HG03066 (cell line): ENCODE results near the gene CDC42EP4.

ENCODE experiments used
- ATAC-seq: cut with Tn5 transposase; IDR thresholded peaks from one replicate; pipeline ENCODE4 v1.9.1; 2021; ENCODE audit warnings: low read depth; ENCODE audit not compliant: unreplicated experiment

The CDC42EP4 gene

DNA sequence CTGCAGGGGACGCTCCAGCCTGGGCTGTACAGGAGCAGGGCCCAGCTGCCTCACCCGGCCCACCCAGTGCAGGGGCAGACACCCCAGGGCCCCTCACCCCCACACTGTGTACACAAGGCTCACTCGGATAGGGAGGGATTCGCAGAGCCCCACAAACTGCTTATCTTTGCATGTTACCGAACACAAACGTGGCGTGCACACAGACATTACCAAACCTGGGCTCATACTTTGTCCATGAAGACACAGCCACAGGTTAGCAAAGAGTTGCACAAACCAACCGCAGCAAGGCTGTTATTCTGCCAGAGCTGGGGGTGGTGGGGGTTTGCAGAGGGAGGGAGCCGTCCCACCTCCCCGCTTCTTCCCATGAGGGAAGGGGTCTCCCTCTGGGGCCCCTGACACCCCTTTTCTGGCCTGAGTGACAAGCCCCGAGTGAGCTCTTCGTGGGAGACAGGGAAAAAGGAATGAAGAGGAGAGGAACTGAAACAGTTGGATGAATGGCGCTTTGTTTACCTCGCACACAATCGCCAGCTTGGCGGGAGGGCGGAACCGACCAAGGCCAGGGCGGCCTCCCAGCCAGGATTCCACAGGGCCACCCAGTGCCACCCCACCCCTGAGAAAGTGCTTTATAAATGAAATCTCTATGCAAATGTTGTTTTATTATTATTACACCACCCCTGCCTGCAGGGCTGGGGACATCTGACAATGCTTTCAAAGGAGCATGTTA, 49.7 kb downstream of the CDC42EP4 start:
- no peak for ATAC-seq

DNA sequence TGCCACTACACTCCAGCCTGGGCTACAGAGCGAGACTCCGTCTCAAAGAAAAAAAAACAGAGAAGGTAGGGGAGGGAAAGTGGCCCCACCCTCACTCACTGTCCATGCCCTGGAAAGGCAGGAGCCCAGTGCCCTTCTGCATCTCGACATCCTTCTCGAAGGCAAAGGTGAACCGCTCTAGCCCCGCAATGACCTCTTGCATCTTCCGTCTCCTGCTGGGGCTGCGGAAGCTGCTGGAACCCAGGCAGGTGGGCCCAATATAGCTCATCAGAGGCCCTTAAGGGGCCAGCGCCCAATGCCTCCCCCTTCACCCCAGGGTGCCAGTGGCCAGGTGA, 50.2 kb downstream of the CDC42EP4 start, which contains the start of gene CPSF4L:
CPSF4L (minus strand) TSS at position 264 of the 335 bp plus-strand sequence; CDS start at position 202, 62 bp downstream.
- no peak for ATAC-seq

DNA sequence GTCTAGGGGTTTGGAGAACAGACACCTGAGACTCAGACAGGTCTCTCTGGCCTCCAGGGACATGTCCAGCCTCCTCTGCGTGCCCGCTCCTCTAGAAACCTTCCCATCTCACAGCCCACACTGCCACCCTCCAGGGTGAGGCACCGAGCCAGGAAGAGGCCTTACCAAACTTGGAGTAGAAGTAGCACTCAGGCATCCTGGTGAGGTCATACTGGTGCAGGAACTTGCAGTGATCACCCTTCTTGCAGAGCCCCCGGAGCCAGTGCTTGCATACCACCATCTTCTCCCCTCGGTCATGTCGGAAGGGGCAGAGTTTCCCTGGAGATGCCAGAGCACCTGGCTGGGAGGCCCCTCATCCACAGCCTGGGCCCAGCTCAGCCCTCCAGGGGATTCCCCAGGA, 54.3 kb downstream of the CDC42EP4 start:
- no peak for ATAC-seq

DNA sequence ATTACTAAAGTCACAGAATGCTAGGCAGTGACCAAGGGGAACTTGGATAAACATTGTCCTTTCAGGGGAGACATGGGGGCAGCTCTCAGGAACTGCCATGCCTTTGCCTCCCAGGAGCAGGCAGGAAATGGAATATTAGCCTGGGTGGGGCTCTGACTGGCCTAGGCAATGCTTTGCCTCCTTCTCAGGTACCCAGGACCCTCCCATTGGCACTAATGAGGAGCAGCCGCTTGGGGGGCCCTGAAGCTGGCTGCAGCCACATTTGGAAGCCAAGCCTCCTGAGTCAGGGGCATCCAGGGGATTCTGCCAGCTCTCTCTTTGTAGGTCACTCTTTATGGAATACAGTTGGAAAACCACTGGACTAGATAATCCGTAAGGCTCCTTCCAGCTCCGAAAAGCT, 55.6 kb downstream of the CDC42EP4 start:
- no peak for ATAC-seq

DNA sequence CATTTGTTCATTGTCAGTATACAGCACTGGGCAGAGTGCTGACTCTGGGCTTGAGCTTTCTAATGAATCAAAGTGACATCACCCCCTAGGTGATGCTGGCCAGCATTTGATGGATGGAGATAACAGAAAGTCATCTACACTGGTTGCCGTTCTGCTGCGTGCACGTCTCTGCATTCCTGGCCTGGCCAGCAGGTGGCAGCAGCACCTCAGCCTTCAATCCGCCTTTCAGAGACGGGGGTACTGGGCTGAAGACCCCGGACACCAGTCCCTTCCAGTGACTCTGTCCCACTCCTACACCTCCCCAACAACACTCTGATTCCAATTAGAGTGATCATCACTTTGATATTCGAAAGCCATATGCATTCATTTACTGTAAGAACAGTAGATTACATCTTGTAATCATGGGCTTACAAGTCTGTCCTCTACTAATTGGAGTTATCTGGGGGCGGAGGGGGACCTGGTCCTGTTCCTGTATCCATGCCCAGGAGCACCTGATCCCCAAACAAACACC, 56.1 kb downstream of the CDC42EP4 start:
- ATAC-seq = no peak

GRCh38 chr17:73251871-73252270, 59.9 kb downstream of the CDC42EP4 start:
- no peak for ATAC-seq

DNA sequence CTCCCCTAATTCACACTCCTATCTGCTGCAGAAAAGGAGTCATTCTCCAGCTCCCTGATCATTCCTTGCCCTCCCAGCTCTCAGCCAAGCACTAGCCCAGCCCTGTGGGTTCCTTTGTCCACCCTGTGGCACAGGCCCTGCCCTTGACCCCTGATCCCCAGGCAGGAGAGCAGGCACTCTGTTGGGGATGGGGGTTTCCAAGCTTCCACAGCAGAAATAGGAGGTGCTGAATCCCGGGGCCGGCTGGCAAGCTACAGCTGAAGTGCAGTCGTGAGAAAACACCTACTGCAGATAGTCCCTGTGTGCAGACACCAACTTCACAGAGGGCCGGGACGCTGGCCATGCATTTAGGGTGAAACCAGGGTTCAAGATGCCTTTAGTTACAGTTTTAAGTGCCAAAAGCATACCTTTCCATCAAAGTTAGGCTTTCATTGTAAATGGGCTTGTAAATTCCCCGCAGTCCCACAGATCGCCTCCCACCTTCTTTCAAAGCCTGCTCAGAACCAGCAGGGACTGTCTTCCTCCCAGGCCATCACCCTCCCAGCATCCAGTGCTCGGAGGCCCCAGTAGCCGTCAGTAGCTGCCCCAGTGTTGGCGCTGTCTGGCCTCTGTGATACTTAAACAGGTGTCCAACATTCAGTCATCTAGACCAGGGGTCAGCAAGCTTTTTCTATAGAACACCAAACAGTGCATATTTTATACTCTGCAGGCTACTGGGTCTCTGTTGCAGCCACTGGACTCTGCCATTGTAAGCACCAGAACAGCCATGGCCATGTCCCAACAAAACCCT, 60.8 kb downstream of the CDC42EP4 start:
- ATAC-seq = no peak

DNA sequence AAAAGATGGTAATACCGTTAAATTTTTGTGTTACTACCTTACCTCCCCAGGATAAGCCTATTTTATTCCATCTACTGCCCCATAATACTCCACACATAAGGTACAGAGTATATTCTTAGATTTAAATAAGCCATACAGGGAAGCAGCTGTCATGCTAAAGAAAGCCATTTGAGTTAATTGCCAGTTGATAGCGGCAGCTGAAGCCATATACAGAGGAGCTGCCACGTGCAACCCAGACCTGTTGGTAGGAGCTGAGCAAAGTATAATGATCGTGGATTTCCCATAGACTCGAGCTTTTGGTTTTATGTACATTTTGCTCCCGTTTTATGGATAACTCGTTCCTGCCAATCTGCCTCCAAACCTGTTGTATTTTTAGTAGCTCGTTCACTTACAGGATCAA, 62.1 kb downstream of the CDC42EP4 start:
- no peak for ATAC-seq

DNA sequence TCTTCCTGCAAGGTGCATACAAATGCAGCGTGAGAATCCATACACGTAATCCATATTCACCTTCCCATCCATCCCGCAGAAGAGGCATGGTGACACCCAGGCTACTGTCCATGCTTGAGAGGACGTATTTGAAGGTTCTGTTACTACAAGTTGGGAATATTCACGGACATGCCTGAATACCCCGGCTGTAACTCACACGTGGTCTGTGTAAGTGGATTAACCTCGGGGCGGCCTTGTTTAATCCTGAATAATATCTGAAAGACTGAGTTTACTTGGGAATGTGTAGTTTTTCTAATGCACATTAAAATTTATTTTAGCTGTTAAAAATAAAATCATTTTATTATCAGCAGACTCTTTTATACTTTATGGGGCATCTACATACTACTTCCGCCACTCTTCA, 63.3 kb downstream of the CDC42EP4 start:
- no peak for ATAC-seq

- no peak for ATAC-seq
These were observed 64.1 kb downstream of the CDC42EP4 start for GRCh38 chr17:73247726-73248125.

DNA sequence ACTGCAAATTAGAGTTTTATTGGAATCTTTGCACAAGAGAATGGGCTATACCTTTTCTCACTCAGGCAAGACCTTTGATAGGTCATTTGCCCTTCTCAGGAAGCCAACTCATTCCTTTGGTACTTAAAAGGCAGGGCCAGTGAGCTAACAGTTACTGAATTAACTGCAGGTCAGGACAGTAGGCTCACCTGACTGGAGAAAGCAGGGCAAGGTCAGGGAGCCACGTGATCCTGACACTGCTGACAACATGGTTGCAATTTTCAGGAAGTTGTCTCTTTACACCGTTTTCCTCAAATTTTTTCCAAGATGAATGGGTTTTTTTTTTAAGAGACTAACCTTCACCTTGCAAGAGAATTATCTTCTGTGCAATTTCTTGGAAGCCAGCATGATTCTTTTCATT, 71.2 kb downstream of the CDC42EP4 start:
- ATAC-seq = no peak

DNA sequence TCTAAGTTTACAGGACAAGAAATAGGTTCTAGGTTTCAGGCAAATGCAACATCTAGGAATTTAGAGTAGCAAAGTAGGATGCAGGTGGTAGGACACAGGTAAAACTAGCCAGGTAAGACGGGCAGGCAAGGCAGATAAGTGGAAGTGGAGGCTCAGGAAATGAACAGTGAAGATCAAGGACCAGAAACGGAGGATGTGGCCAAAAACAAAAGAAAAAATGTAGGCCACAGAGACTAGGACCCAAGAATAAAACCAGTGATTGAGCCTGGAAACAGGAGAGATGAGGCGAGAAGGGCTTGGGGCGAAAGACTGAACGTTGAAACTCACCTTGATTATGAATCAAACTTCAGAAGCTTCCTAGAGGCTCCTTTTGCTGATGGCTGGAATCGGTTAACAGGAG, 74.1 kb downstream of the CDC42EP4 start:
- no peak for ATAC-seq

- no peak for ATAC-seq
These were observed 77.1 kb downstream of the CDC42EP4 start for GRCh38 chr17:73234736-73235135.
